ENCODE results near the gene TRIM44. TPM values are rescaled to one million over a fixed set of nuclear protein-coding genes. Genes with fewer than 3 reads are reported as not detected.

The TRIM44 gene
- polyA plus RNA-seq (2011; rRNA removed) (70.4 and 102 TPM in 2 replicates), polyA plus RNA-seq (2017; fragmentation: RNase III; extraction: RNeasy Plus Mini Kit Qiagen cat#74134 plus additional on column Dnase treatment) (19.3 to 23.7 TPM (median 20.9 TPM) in 3 replicates), polyA minus RNA-seq (2011; rRNA and poly(A)+ RNA removed) (91.7 and 113 TPM in 2 replicates)
- 20.3 and 20.4 TPM in 2 replicates for polyA plus RNA-seq (2012; cell fraction: cytosol; rRNA removed)
- polyA plus RNA-seq (2012; cell fraction: nucleus; rRNA removed): 11.3 and 21.5 TPM in 2 replicates

- CTCF ChIA-PET: interaction anchor here (0.7 to 1.8 kb wide), 5 partner anchors 13 to 160 kb away, joined by 3 to 4 read pairs (median 3); no protein-coding TSS in a partner anchor
- Histone ChIP-seq H3K4me3 (peak within 1 kb of the TSS; percentile 70), H3K4me2 (peak within 1 kb of the TSS; percentile 96), H3K4me1 (peaks cover 11% of the 10 kb centered on the region; the same call in 1 of the 3 replicates), H3K9me3 (peaks cover 35% of the 10 kb centered on the region), H3K27ac (peak within 1 kb of the TSS; percentile 95 to 96)
- POLR2A ChIA-PET: interaction anchor here (1.0 to 1.6 kb wide), 2 partner anchors 33 to 43 kb away, joined by 3 to 4 read pairs; no protein-coding TSS in a partner anchor
- FAIRE-seq (no peak), ATAC-seq (peak; percentile 88 to 93), DNase-seq (ENCODE audit: low read depth in 1 of 2, low spot score in 1 of 2) (peak; percentile 66 to 87)
- 9% methylated on average over 60 of the region's 82 CpGs for WGBS (ENCODE audit: missing lambda C conversion rate)
- TF ChIP-seq FOXS1 (CRISPR knock-in tag; IDR thresholded peaks at IDR 0.05) (peak; percentile 55; the same call in 1 of the 2 replicates), HMGXB4 (CRISPR knock-in tag; IDR thresholded peaks at IDR 0.05; ENCODE audit: borderline replicate concordance) (peak; percentile 71; the same call in 1 of the 2 replicates), CBX2 (IDR thresholded peaks at IDR 0.05; ENCODE audit: borderline replicate concordance, low read depth) (no peak), NPAS2 (CRISPR knock-in tag; IDR thresholded peaks at IDR 0.05; ENCODE audit: borderline replicate concordance) (0 out of 2 replicates have a peak, but pooled peaks have one; percentile 19), TFCP2L1 (CRISPR knock-in tag; IDR thresholded peaks at IDR 0.05) (peak; percentile 84), REST (IDR thresholded peaks at IDR 0.05) (0 out of 2 replicates have a peak, but pooled peaks have one; percentile 31), GATA3 (IDR thresholded peaks at IDR 0.05; ENCODE audit: borderline replicate concordance) (no peak), MAFK (IDR thresholded peaks at IDR 0.05; ENCODE audit: partially characterized antibody) (no peak), CHD4 (IDR thresholded peaks at IDR 0.05; ENCODE audit: borderline replicate concordance) (no peak), CHD2 (IDR thresholded peaks at IDR 0.05; ENCODE audit: low read length, partially characterized antibody) (no peak), HOXB13 (CRISPR knock-in tag; IDR thresholded peaks at IDR 0.05; ENCODE audit: low read depth) (peak; percentile 94), HEYL (CRISPR knock-in tag; IDR thresholded peaks at IDR 0.05) (peak; percentile 81; the same call in 1 of the 2 replicates), HOXA7 (CRISPR knock-in tag; IDR thresholded peaks at IDR 0.05) (peak; percentile 82; the same call in 1 of the 2 replicates), POLR2A (IDR thresholded peaks at IDR 0.05; ENCODE audit: low read length) (peak; percentile 50), SREBF2 (IDR thresholded peaks at IDR 0.05) (no peak), RCOR1 (IDR thresholded peaks at IDR 0.05; ENCODE audit: low read depth, low read length) (no peak), USF2 (IDR thresholded peaks at IDR 0.05) (peak; percentile 69), PHF8 (IDR thresholded peaks at IDR 0.05; ENCODE audit: borderline replicate concordance, low read depth) (peak; percentile 96), TP53 (CRISPR knock-in tag; IDR thresholded peaks at IDR 0.05) (no peak), MYC (IDR thresholded peaks at IDR 0.05; ENCODE audit: borderline replicate concordance, low read length) (peak; percentile 88), EHMT2 (IDR thresholded peaks at IDR 0.05; ENCODE audit: low read depth) (no peak), KDM1A (IDR thresholded peaks at IDR 0.05; ENCODE audit: low read depth) (no peak), JUN (IDR thresholded peaks at IDR 0.05) (peak; percentile 64 to 80; a peak in 3 of 5 replicates), EP300 (IDR thresholded peaks at IDR 0.05) (no peak)
- TF ChIP-seq, protein P1, sequence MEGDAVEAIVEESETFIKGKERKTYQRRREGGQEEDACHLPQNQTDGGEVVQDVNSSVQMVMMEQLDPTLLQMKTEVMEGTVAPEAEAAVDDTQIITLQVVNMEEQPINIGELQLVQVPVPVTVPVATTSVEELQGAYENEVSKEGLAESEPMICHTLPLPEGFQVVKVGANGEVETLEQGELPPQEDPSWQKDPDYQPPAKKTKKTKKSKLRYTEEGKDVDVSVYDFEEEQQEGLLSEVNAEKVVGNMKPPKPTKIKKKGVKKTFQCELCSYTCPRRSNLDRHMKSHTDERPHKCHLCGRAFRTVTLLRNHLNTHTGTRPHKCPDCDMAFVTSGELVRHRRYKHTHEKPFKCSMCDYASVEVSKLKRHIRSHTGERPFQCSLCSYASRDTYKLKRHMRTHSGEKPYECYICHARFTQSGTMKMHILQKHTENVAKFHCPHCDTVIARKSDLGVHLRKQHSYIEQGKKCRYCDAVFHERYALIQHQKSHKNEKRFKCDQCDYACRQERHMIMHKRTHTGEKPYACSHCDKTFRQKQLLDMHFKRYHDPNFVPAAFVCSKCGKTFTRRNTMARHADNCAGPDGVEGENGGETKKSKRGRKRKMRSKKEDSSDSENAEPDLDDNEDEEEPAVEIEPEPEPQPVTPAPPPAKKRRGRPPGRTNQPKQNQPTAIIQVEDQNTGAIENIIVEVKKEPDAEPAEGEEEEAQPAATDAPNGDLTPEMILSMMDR (IDR thresholded peaks at IDR 0.05): no peak
- TF ChIP-seq, protein P2, sequence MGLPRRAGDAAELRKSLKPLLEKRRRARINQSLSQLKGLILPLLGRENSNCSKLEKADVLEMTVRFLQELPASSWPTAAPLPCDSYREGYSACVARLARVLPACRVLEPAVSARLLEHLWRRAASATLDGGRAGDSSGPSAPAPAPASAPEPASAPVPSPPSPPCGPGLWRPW (IDR thresholded peaks at IDR 0.05): no peak
- TF ChIP-seq, protein P3, sequence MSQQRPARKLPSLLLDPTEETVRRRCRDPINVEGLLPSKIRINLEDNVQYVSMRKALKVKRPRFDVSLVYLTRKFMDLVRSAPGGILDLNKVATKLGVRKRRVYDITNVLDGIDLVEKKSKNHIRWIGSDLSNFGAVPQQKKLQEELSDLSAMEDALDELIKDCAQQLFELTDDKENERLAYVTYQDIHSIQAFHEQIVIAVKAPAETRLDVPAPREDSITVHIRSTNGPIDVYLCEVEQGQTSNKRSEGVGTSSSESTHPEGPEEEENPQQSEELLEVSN (IDR thresholded peaks at IDR 0.05; ENCODE audit: borderline replicate concordance, low read depth): peak; percentile 99
- TF ChIP-seq, protein P4, sequence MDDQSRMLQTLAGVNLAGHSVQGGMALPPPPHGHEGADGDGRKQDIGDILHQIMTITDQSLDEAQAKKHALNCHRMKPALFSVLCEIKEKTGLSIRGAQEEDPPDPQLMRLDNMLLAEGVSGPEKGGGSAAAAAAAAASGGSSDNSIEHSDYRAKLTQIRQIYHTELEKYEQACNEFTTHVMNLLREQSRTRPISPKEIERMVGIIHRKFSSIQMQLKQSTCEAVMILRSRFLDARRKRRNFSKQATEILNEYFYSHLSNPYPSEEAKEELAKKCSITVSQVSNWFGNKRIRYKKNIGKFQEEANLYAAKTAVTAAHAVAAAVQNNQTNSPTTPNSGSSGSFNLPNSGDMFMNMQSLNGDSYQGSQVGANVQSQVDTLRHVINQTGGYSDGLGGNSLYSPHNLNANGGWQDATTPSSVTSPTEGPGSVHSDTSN (IDR thresholded peaks at IDR 0.05): no peak
Observed at GRCh38 chr11:35662649-35663407, at the start of gene TRIM44. Gene TRIM44, plus strand, starts transcription at chr11:35662775. Its CDS starts 337 bp downstream, at chr11:35663112.

Measured in A549 (cell line).